Left renal cortex interstitium (tissue), 4 donors: Measurements from ENCODE around the gene APMAP. TPM values are rescaled to one million over a fixed set of nuclear protein-coding genes. Genes with fewer than 3 reads are reported as not detected.
"Not testable (repeated sequence)": the region's sequence is repeated elsewhere in the genome, so short reads cannot be mapped to it uniquely, and the experiment has no call there.

Experiments
- DNase-seq, 4 donors: peaks; one replicate each; pipeline ENCODE4 v3.0.0-alpha.2; 2013; ENCODE audit warnings: low read depth in 4 of 4, low spot score in 2 of 4, missing footprints in 1 of 4
- polyA plus RNA-seq, 4 donors: library from polyadenylated mRNA; unstranded; fragments of 120-200 nt; gene quantifications; one replicate each; pipeline ENCODE4 v1.2.1, GENCODE V29; 2013; ENCODE audit not compliant: insufficient read length in 4 of 4

APMAP gene
- polyA plus RNA-seq, 4 donors = 88.9 to 120 (median 101) TPM

DNA sequence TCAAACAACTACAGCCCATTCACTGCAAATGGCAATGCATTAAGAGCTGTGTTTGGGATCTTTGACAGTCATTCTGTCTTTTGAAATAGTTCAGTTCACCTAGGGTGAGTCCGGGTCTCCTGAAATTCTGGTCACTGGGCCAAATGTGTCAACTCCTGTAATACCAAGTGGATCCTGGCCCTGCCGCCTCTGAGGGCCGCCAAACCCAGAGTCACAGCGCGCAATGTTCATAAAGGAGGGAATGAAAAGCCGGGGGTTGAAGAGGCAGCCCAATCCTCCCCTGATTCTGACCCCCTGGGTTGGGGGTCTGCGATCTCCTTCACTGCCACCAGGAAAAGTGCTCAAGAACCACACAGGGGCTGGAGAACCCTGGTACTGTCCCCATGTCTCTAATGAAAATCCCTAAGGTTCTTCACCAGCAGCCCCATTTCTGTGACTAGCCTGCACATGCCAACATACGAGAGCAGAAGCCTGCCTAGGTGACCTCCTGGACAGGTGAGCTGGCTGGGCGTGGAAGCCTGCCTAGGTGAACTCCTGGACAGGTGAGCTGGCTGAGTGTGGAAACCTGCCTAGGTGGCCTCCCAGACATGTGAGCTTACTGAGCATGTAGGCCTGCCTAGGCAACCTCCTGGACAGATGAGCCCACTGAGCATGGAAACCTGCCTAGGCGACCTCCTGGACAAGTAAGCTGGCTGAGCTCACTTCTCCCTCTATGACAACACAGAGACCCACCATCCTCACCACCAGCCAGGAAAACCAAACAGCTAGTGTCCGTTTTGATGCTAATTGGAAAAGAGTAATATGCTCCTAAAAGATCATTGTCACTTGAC is 16.1 kb upstream of the APMAP start:
- no peak for DNase-seq

GRCh38 chr20:25007491-25008305 is 15.1 kb upstream of the APMAP start:
- no peak for DNase-seq

DNA sequence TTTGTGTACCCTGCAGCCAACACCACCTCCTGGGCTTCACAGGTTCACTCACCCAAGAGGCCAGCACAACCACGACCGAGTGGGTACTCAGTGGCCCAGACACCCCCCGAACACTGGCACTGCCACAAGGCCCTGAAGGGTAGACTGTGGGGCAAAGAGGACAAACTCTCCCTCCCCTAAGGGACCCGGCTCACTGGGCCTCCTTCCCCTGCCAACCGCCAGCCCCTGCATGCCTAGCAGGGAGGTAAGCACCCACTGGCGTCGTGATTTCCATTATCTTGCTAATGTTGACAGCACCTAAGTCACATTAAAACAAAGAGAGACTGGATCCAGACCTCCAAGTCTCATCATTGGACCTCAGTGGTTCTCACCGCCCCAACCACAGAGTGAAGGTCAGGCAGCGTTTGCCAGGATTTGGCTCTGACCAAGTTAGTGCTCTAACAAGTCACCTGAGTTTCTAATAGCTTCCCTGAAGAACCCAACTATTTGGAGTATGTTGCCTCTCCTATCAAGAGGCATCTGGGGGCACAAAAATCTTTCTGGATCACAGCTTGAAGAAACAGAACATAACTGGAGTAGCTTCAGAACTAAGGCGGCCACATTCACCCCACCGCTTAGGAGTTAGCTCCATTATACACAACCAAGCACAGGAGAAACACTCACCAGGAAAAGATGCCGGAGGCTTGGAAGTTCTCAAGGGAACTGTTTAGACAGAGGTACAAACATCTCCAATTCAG is 14.0 kb upstream of the APMAP start:
- no peak for DNase-seq

DNA sequence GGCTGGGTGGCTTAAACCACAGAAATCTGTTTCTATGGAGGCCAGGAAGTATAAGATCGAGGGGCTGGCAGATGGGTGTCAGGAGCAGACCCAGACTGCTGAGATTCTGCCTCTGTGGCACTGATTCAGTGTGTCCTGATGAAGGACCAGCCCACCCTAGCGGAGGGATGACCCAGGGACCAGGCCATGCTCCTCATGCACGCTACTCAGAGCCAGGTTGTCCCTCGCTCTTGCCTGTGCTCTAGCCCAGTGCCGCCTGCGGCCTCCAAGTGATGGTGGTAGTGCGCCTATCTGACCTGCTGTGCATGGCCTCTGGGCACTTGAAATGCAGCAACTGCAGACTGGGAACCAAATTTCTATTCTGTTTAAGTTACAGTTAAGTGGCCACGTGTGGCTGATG is 13.1 kb upstream of the APMAP start:
- no peak for DNase-seq

- DNase-seq = no peak
These were observed 12.7 kb upstream of the APMAP start for GRCh38 chr20:25005220-25005619.

DNA sequence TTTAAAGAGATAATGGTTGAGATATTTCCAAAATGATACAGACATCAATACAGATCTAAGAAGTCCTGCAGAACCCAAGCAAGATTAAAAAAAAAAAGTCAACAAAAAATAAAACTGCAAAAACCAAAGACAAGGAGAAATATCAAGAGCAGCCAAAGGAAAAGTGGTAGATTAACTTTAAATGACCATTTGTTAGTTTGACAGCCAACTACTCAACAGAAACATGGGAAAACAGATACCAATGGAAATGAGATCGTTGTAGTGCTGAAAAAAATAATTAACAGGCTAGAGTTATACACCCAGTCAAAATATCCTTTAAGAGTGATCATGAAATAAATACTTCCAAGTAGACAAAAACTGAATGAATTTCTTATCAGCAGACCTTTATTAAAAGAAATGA is 10.5 kb upstream of the APMAP start:
- DNase-seq = no peak

GRCh38 chr20:25001323-25001722 is 8.8 kb upstream of the APMAP start:
- DNase-seq = not testable (repeated sequence)

- no peak for DNase-seq
These were observed 7.8 kb upstream of the APMAP start for GRCh38 chr20:25000268-25000801.

DNA sequence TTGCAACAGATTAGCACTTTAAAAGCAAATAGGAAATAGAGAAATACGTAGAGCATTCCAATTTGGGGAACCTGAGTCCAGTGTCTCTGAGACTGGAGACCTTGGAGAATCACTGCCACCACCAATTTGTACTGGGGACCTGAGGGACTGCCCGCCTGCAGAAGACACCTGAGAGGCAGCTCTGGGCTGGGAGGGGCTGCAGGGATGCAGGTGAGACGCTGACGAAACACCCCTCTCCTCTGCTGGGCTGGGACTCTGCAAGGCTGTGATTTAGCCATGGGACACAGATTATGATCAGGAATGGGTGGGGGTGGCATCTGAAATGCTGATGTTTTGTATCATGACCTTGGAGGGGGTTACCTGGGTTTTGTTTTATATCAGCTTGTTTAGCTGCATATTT is 7.0 kb upstream of the APMAP start:
- no peak for DNase-seq

GRCh38 chr20:24998631-24999445 is 6.3 kb upstream of the APMAP start:
- no peak for DNase-seq

DNA sequence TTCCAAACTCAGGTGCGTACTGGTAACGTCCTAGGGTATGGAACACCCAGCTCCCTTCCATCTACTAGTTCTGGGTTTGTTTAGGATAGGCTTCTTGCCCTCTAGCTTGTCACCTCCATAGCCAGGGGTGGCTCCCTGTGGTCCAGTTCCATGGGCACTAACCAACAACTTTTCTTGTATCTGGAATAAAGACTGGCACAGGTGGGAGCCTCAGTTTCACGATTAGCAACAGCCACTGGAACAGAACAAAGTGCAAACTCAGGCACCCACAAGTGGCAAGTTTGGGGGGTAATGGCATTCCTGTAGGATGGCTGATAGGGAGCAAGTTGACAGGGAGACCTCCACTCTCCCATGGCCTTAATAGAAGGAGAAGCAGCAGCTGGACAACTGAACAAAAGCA is 5.6 kb upstream of the APMAP start:
- DNase-seq = no peak

DNA sequence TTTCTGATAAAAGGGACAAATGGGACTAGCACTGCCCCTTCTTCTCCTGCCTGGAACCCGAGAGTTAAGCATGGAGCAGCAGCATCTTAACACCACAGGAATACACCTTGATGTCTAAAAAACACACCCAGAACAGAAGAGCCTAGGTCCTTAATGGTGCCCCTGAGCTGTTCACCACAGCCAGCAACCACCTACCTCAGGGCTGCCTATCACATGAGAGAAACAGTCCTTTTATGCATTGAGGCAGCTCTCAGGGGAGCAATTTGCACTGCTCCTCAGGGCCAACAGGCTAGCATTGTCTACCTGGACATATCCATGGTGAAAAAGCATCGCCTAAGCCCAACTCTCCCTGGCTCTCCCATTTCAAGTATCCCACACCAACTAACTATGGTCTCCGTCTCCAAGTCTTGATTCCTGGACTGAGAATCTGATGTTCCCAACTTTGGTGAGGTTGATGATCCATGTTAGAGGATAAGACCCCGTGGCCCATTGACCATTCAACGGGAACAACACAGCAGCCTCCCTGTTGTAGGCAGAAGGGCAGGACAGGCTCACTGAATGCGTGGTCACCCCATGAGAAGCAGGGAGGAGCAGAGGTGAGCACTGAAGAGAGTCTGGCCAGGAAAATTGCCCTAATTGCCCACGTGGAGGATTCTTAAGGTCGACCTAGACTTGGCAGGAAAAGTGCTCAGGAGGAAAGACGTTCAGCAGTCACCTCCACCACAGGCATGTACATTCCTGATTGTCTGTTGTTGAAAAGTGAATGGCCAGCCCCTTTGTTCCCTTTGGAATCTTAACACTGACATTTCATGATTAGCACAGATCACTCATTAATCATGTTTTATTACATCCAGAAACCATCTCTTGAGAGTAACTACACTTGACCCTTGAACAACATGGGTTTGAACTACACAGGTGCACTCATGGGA is 4.2 kb upstream of the APMAP start:
- no peak for DNase-seq

DNA sequence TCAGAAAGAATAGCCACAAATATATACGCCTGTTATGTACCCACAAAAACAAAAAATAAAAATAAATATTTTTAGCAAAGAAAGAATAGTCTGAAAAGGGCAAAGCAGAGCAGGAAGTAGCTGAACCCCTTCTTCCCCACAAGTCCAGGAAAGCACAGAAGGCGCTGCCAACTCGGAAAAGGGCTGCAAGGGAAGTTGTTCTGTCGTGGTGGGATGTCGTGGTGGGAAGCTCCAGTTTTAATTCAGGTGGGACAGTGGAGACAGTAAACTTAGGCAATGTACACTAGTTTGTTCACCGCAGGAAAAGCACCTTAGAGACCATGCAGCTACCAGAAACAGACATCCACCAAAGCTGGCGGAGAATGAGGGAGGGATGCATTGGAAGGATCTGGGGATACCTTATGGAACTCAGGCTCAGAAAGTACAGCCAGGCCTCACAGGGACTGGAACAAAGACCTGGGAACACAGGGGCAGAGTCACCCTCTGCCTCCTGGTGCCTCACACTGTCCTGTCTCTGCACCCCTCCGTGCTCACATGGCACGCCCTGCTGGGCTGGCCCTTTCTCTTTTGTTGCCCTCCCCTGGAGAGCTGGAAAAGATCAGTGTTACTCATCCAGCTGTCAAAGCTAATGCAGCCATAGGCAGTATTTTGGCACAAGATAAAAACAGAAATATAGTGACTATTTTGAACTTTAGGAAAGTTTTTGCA is 3.3 kb upstream of the APMAP start:
- DNase-seq = no peak

DNA sequence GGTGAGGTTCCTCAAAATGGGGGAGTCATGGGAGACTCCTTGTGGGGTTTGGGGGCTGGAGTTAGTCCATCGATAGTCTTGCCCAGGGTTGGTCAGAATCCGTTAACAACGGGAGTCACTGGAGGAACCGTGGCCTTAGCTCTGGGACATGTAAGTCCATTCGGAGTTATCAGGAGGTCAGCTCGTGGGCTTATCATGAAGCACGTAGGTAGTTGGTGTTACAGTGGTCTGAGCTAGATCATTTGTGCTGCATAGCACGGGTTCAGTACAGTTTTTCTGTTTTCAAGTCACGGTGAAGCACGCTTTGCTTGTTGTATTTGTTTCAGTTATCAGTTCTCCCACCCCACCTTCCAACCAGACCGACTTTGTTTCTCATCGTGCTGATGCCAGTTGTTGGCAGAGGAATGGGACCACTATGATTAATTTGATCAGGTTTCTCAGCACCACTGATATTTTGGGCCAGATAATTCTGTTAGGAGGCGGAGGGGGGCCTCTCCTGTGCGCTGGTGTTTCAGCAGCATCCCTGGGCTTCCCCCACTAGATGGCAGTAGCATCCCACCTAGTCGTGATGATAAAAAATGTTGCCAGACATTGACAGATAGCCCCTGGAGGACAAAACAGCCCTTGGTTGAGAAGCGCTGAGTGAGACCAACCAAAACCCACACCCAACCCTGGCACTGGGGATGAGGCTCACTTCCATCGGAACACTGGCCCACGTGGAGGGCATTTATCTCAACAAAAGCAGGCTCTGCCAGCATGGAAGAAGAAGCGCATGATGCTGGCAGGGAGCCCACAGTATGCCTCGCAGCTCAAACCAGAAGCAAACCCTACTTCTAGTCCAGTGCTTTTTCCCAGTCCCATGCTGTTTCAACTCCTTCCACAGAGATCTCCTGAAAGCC is 2.2 kb upstream of the APMAP start:
- peak in 2 of 4 donors; percentile 58 to 59 for DNase-seq

- no peak for DNase-seq
These were observed 1.6 kb upstream of the APMAP start for GRCh38 chr20:24994186-24994465.

GRCh38 chr20:24993337-24994185 is 1.0 kb upstream of the APMAP start:
- DNase-seq = peak in 1 of 4 donors; percentile 19
